OCI-LY7 (cell line): ENCODE measurements around the gene PIK3R3. TPM values are rescaled to one million over a fixed set of nuclear protein-coding genes. Genes with fewer than 3 reads are reported as not detected.
A peak's percentile ranks its signal among the peaks of the same experiment; 100 is the strongest.

ENCODE experiments used
- BruUV-seq: library from RNA; stranded (reverse); fragments of 400-500 nt; replicated peaks from 2 replicates; lab custom pipeline; 2021; lab: Mats Ljungman, UMichigan
- CTCF ChIA-PET: fragments of 300-600 bp; sonication (Branson Sonifier 250); formaldehyde crosslinking; loops from one replicate; lab custom pipeline; 2022; ENCODE audit warnings: antibody characterized with exemption; ENCODE audit not compliant: unreplicated experiment; lab: Charles Lee
- POLR2A ChIA-PET: fragments of 300-600 bp; sonication (Branson Sonifier 250); formaldehyde crosslinking; loops from one replicate; lab custom pipeline; 2022; ENCODE audit warnings: antibody characterized with exemption; lab: Charles Lee
- DNase-seq: peaks from one replicate; pipeline ENCODE4 v3.0.0-alpha.2; 2015; ENCODE audit warnings: low spot score
- H2AFZ ChIP-seq: fragments of 200-600 bp; sonication (generic), shearing (Covaris generic); 2 replicates; pipeline ENCODE4 v1.6.1; 2014; ENCODE audit warnings: mild to moderate bottlenecking, antibody characterized with exemption, low read length, moderate library complexity
- H3K27ac ChIP-seq: fragments of 200-600 bp; sonication (generic); 2 replicates; pipeline ENCODE4 v1.5.1; 2014; ENCODE audit warnings: mixed run types, low read depth, mild to moderate bottlenecking, moderate library complexity, low read length, inconsistent platforms; ENCODE audit not compliant: poor library complexity, severe bottlenecking
- H3K36me3 ChIP-seq: fragments of 200-600 bp; sonication (generic); 2 replicates; pipeline ENCODE4 v1.6.1; 2014; ENCODE audit warnings: mild to moderate bottlenecking, antibody characterized with exemption, low read length, moderate library complexity, mixed read lengths; ENCODE audit not compliant: insufficient read depth
- H3K4me1 ChIP-seq: fragments of 200-600 bp; sonication (generic); 2 replicates; pipeline ENCODE4 v1.5.1; 2014; ENCODE audit warnings: mild to moderate bottlenecking, low read length; ENCODE audit not compliant: insufficient read depth, poor library complexity, severe bottlenecking
- H3K4me2 ChIP-seq: fragments of 200-600 bp; sonication (generic); 2 replicates; pipeline ENCODE4 v1.6.1; 2014; ENCODE audit warnings: mild to moderate bottlenecking, low read length
- H3K4me3 ChIP-seq: fragments of 200-600 bp; sonication (generic); 2 replicates; pipeline ENCODE4 v1.5.1; 2014; ENCODE audit warnings: mild to moderate bottlenecking, low read depth, low read length; ENCODE audit not compliant: poor library complexity, severe bottlenecking
- H3K79me2 ChIP-seq: fragments of 200-600 bp; sonication (generic); 2 replicates; pipeline ENCODE4 v1.6.1; 2016; ENCODE audit warnings: low read depth, mild to moderate bottlenecking, low read length, moderate library complexity, mixed read lengths; ENCODE audit not compliant: insufficient read depth
- H3K9me2 ChIP-seq: fragments of 200-600 bp; sonication (generic); 2 replicates; pipeline ENCODE4 v1.6.1; 2016; ENCODE audit warnings: mild to moderate bottlenecking, low read length, mixed read lengths; ENCODE audit not compliant: insufficient read depth
- H3K9me3 ChIP-seq: fragments of 200-600 bp; sonication (generic); 2 replicates; pipeline ENCODE4 v1.6.1; 2014; ENCODE audit warnings: mild to moderate bottlenecking, mixed run types, low read length, mixed read lengths
- H4K20me1 ChIP-seq: fragments of 200-600 bp; sonication (generic); 2 replicates; pipeline ENCODE4 v1.6.1; 2014; ENCODE audit warnings: mild to moderate bottlenecking, antibody characterized with exemption, low read length, moderate library complexity, mixed read lengths; ENCODE audit not compliant: insufficient read depth
- CTCF ChIP-seq: fragments of 200-600 bp; sonication (generic); conservative IDR thresholded peaks from 2 replicates; pipeline ENCODE4 v1.5.1; 2014; ENCODE audit warnings: mild to moderate bottlenecking, antibody characterized with exemption, low read length, moderate library complexity, mixed read lengths
- EZH2phosphoT487 ChIP-seq: fragments of 200-600 bp; sonication (generic); IDR thresholded peaks from 2 replicates; pipeline ENCODE4 v1.6.1; 2018; ENCODE audit warnings: low read depth, borderline replicate concordance, mild to moderate bottlenecking, mixed run types, antibody characterized with exemption, low read length, moderate library complexity, mixed read lengths
- intact Hi-C: fragments of 100-400 bp; cut with micrococcal nuclease; formaldehyde crosslinking; loops from one replicate; pipeline ENCODE4 v1.10.0; 2022; ENCODE audit not compliant: unreplicated experiment
- total RNA-seq, 2 experiments: library from RNA; depleted of rRNA in 1 of 2; stranded (reverse); fragments of >200 nt in 1 of 2; shearing (Covaris generic) in 1 of 2; gene quantifications; 2 replicates each; pipeline ENCODE4 v1.2.3, GENCODE V29; 2014 to 2022

Gene PIK3R3
- total RNA-seq, 2 experiments from 2014 or later: 12.7 to 27.0 TPM

GRCh38 chr1:46056325-46056724 is 76.1 kb downstream of the PIK3R3 start:
- no peak for DNase-seq
- Histone ChIP-seq H4K20me1 (no peaks in the 10 kb centered on the region), H3K27ac (no peak overlapping the region), H3K4me1 (no peaks in the 10 kb centered on the region), H2AFZ (no peak overlapping the region), H3K4me2 (no peak overlapping the region), H3K79me2 (no peaks in the 10 kb centered on the region), H3K9me2 (no peaks in the 10 kb centered on the region), H3K36me3 (peaks cover 63% of the 10 kb centered on the region), H3K4me3 (no peak overlapping the region), H3K9me3 (no peaks in the 10 kb centered on the region)
- CTCF ChIA-PET: interaction anchor here (0.6 kb wide), 1 partner anchor 18 kb away, joined by 5 read pairs; no protein-coding TSS in a partner anchor
- no TSS peak for BruUV-seq
- TF ChIP-seq CTCF: no peak
- TF ChIP-seq EZH2phosphoT487: no peak
- POLR2A ChIA-PET: no interaction called here
- intact Hi-C loops: no loop called here

- Histone ChIP-seq H3K4me3 (no peak overlapping the region), H3K4me1 (no peaks in the 10 kb centered on the region), H3K9me2 (no peaks in the 10 kb centered on the region), H3K79me2 (no peaks in the 10 kb centered on the region), H4K20me1 (no peaks in the 10 kb centered on the region), H3K9me3 (no peaks in the 10 kb centered on the region), H2AFZ (no peak overlapping the region), H3K27ac (no peak overlapping the region), H3K4me2 (no peak overlapping the region), H3K36me3 (peaks cover 50% of the 10 kb centered on the region)
- intact Hi-C loops: no loop called here
- BruUV-seq: no TSS peak
- TF ChIP-seq CTCF (no peak), EZH2phosphoT487 (no peak)
- DNase-seq: no peak
- CTCF ChIA-PET: interaction anchor here (1.6 kb wide), 1 partner anchor 9 kb away, joined by 3 read pairs; no protein-coding TSS in a partner anchor
- POLR2A ChIA-PET: interaction anchor here (0.9 kb wide), 1 partner anchor 14 kb away, joined by 3 read pairs; no protein-coding TSS in a partner anchor
Measured at GRCh38 chr1:46053734-46054133, 78.7 kb downstream of the PIK3R3 start.

- CTCF ChIA-PET: interaction anchor here (1.2 kb wide), 1 partner anchor 137 kb away, joined by 3 read pairs; no protein-coding TSS in a partner anchor
- H3K4me2 ChIP-seq: peak overlapping the region; percentile 84
Measured at GRCh38 chr1:46044116-46044515, 88.3 kb downstream of the PIK3R3 start.

More at GRCh38 chr1:46044116-46044515, 88.3 kb downstream of the PIK3R3 start:
- H3K4me3 ChIP-seq: peak overlapping the region; percentile 12
- no peak overlapping the region; the same call in 1 of the 2 replicates for H2AFZ ChIP-seq
- H3K9me2 ChIP-seq: no peaks in the 10 kb centered on the region
- no peak for DNase-seq
- POLR2A ChIA-PET: interaction anchor here (0.6 to 2.4 kb wide), 9 partner anchors 20 to 180 kb away, joined by 3 to 8 read pairs (median 4); no protein-coding TSS in a partner anchor
- no peak for TF ChIP-seq CTCF
- TF ChIP-seq EZH2phosphoT487: no peak
- H3K79me2 ChIP-seq: no peaks in the 10 kb centered on the region
- peaks cover 36% of the 10 kb centered on the region; the same call in 1 of the 2 replicates for H3K36me3 ChIP-seq
- H3K27ac ChIP-seq: peak overlapping the region; percentile 100
- no peaks in the 10 kb centered on the region for H3K9me3 ChIP-seq
- no peaks in the 10 kb centered on the region for H4K20me1 ChIP-seq
- intact Hi-C loops: no loop called here
- H3K4me1 ChIP-seq: peaks cover 80% of the 10 kb centered on the region
- BruUV-seq: no TSS peak
